Measurements from ENCODE around the gene SAMMSON. TPM values are rescaled to one million over a fixed set of nuclear protein-coding genes. Genes with fewer than 3 reads are reported as not detected.

SAMMSON gene
- total and polyA plus RNA-seq, 2 experiments from 2014 or later = not detected

DNA sequence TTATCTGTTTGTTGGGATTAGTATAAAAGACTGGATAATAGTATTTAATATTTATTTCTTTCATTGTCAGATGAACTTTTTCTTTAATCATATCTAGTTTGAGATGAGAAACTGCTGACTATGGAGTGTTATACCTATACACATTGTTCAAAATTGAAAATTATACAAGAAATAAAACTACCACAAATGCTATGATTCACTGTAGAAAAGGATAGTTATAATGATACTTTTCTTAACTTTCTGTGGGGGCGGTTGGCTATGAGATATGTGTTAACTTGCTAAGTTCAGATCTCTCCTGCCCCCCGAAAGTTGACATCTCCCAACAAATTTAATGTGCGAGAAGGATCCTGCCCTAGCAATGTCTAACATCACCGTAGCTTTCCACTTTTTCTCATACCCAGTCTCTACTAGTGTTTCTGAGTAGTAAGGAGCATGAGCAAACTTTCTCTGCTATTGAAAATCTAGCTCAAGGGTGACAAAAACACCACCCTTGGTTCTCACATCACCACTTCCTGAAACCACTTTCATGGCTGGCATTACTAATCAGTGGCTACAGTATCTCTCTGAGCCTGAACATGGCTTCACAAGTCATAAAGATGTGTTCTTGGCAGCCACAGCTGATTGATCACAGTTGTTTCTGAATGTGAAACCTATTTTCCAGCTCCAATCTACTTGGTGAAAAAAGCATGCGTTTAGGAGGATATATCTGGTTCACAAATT, 15.8 kb upstream of the SAMMSON start:
- H3K36me3 Mint-ChIP-seq (ENCODE audit: low read depth) = no peaks in the 10 kb centered on the region; the same call in 2 of the 3 replicates
- H3K4me1 Mint-ChIP-seq = peaks cover 7% of the 10 kb centered on the region; the same call in 2 of the 3 replicates
- Histone ChIP-seq H3K9me2 (ENCODE audit: insufficient read depth) (peaks cover 15% of the 10 kb centered on the region), H3K36me3 (ENCODE audit: insufficient read depth) (no peaks in the 10 kb centered on the region), H3K4me3 (no peak overlapping the region), H4K20me1 (replicated peaks; ENCODE audit: insufficient read depth) (no peaks in the 10 kb centered on the region), H2AFZ (no peak overlapping the region), H3K4me1 (ENCODE audit: insufficient read depth) (no peaks in the 10 kb centered on the region; the same call in 1 of the 2 replicates), H3K79me2 (replicated peaks; ENCODE audit: insufficient read depth) (no peaks in the 10 kb centered on the region), H3K27me3 (ENCODE audit: insufficient read depth) (0 out of 2 replicates have a peak, but pooled peaks cover 6% of the 10 kb centered on the region), H3K27ac (ENCODE audit: low read depth) (no peak overlapping the region), H3F3A (replicated peaks; ENCODE audit: low read depth) (no peaks in the 10 kb centered on the region), H3K4me2 (no peak overlapping the region; the same call in 1 of the 2 replicates)
- ATAC-seq (no peak), DNase-seq (ENCODE audit: low spot score) (no peak)
- TF ChIP-seq, protein P1, sequence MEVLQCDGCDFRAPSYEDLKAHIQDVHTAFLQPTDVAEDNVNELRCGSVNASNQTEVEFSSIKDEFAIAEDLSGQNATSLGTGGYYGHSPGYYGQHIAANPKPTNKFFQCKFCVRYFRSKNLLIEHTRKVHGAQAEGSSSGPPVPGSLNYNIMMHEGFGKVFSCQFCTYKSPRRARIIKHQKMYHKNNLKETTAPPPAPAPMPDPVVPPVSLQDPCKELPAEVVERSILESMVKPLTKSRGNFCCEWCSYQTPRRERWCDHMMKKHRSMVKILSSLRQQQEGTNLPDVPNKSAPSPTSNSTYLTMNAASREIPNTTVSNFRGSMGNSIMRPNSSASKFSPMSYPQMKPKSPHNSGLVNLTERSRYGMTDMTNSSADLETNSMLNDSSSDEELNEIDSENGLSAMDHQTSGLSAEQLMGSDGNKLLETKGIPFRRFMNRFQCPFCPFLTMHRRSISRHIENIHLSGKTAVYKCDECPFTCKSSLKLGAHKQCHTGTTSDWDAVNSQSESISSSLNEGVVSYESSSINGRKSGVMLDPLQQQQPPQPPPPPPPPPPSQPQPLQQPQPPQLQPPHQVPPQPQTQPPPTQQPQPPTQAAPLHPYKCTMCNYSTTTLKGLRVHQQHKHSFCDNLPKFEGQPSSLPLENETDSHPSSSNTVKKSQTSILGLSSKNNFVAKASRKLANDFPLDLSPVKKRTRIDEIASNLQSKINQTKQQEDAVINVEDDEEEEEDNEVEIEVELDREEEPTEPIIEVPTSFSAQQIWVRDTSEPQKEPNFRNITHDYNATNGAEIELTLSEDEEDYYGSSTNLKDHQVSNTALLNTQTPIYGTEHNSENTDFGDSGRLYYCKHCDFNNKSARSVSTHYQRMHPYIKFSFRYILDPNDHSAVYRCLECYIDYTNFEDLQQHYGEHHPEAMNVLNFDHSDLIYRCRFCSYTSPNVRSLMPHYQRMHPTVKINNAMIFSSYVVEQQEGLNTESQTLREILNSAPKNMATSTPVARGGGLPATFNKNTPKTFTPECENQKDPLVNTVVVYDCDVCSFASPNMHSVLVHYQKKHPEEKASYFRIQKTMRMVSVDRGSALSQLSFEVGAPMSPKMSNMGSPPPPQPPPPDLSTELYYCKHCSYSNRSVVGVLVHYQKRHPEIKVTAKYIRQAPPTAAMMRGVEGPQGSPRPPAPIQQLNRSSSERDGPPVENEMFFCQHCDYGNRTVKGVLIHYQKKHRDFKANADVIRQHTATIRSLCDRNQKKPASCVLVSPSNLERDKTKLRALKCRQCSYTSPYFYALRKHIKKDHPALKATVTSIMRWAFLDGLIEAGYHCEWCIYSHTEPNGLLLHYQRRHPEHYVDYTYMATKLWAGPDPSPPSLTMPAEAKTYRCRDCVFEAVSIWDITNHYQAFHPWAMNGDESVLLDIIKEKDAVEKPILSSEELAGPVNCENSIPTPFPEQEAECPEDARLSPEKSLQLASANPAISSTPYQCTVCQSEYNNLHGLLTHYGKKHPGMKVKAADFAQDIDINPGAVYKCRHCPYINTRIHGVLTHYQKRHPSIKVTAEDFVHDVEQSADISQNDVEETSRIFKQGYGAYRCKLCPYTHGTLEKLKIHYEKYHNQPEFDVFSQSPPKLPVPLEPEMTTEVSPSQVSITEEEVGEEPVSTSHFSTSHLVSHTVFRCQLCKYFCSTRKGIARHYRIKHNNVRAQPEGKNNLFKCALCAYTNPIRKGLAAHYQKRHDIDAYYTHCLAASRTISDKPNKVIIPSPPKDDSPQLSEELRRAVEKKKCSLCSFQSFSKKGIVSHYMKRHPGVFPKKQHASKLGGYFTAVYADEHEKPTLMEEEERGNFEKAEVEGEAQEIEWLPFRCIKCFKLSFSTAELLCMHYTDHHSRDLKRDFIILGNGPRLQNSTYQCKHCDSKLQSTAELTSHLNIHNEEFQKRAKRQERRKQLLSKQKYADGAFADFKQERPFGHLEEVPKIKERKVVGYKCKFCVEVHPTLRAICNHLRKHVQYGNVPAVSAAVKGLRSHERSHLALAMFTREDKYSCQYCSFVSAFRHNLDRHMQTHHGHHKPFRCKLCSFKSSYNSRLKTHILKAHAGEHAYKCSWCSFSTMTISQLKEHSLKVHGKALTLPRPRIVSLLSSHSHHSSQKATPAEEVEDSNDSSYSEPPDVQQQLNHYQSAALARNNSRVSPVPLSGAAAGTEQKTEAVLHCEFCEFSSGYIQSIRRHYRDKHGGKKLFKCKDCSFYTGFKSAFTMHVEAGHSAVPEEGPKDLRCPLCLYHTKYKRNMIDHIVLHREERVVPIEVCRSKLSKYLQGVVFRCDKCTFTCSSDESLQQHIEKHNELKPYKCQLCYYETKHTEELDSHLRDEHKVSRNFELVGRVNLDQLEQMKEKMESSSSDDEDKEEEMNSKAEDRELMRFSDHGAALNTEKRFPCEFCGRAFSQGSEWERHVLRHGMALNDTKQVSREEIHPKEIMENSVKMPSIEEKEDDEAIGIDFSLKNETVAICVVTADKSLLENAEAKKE (CRISPR knock-in tag; IDR thresholded peaks at IDR 0.05) = no peak
- TF ChIP-seq JUNB (IDR thresholded peaks at IDR 0.05; ENCODE audit: unreplicated experiment) = no peak
- TF ChIP-seq, protein P2, sequence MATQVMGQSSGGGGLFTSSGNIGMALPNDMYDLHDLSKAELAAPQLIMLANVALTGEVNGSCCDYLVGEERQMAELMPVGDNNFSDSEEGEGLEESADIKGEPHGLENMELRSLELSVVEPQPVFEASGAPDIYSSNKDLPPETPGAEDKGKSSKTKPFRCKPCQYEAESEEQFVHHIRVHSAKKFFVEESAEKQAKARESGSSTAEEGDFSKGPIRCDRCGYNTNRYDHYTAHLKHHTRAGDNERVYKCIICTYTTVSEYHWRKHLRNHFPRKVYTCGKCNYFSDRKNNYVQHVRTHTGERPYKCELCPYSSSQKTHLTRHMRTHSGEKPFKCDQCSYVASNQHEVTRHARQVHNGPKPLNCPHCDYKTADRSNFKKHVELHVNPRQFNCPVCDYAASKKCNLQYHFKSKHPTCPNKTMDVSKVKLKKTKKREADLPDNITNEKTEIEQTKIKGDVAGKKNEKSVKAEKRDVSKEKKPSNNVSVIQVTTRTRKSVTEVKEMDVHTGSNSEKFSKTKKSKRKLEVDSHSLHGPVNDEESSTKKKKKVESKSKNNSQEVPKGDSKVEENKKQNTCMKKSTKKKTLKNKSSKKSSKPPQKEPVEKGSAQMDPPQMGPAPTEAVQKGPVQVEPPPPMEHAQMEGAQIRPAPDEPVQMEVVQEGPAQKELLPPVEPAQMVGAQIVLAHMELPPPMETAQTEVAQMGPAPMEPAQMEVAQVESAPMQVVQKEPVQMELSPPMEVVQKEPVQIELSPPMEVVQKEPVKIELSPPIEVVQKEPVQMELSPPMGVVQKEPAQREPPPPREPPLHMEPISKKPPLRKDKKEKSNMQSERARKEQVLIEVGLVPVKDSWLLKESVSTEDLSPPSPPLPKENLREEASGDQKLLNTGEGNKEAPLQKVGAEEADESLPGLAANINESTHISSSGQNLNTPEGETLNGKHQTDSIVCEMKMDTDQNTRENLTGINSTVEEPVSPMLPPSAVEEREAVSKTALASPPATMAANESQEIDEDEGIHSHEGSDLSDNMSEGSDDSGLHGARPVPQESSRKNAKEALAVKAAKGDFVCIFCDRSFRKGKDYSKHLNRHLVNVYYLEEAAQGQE (IDR thresholded peaks at IDR 0.05; ENCODE audit: unreplicated experiment) = no peak
- peaks cover 4% of the 10 kb centered on the region for H3K27me3 Mint-ChIP-seq (ENCODE audit: insufficient read depth, low read depth, poor library complexity)
- no peak overlapping the region for H3K4me3 Mint-ChIP-seq
- H3K9me3 Mint-ChIP-seq = peaks cover 6% of the 10 kb centered on the region; the same call in 2 of the 3 replicates
- H3K27ac Mint-ChIP-seq = no peak overlapping the region

All from GM23338 (cell line).